Type B pancreatic cell (in vitro differentiated cells): ENCODE measurements around the gene MTIF3. TPM values are rescaled to one million over a fixed set of nuclear protein-coding genes. Genes with fewer than 3 reads are reported as not detected.

Experiments used
- DNase-seq: peaks from one replicate; pipeline ENCODE4 v3.0.0; 2021; ENCODE audit warnings: mixed read lengths; ENCODE audit not compliant: unreplicated experiment; ENCODE audit errors: extremely low spot score
- H3K27ac Mint-ChIP-seq: 2 replicates; pipeline ENCODE4 v1.8.0; 2021; ENCODE audit warnings: mild to moderate bottlenecking, mixed read lengths
- H3K27me3 Mint-ChIP-seq: 2 replicates; pipeline ENCODE4 v1.8.0; 2021; ENCODE audit warnings: mixed read lengths
- H3K36me3 Mint-ChIP-seq: 2 replicates; pipeline ENCODE4 v1.8.0; 2021; ENCODE audit warnings: mixed read lengths
- H3K4me1 Mint-ChIP-seq: one replicate; pipeline ENCODE4 v1.8.0; 2021; ENCODE audit warnings: mixed read lengths; ENCODE audit not compliant: unreplicated experiment
- H3K4me3 Mint-ChIP-seq: 2 replicates; pipeline ENCODE4 v1.8.0; 2021; ENCODE audit warnings: mild to moderate bottlenecking, mixed read lengths
- H3K9me3 Mint-ChIP-seq: 2 replicates; pipeline ENCODE4 v1.8.0; 2021; ENCODE audit warnings: mixed read lengths
- total RNA-seq: library from RNA; stranded (reverse); gene quantifications from 2 replicates; pipeline ENCODE4 v1.2.1, GENCODE V29; 2021; ENCODE audit warnings: low replicate concordance
- TF ChIP-seq, protein P1 (sequence below): fragments of 200-600 bp; sonication (generic); conservative IDR thresholded peaks from 2 replicates; pipeline ENCODE4 v1.5.0; 2021; ENCODE audit warnings: antibody characterized with exemption, mild to moderate bottlenecking

Gene MTIF3
- total RNA-seq, 1 donor from 2014 or later, result 39.7 TPM

DNA sequence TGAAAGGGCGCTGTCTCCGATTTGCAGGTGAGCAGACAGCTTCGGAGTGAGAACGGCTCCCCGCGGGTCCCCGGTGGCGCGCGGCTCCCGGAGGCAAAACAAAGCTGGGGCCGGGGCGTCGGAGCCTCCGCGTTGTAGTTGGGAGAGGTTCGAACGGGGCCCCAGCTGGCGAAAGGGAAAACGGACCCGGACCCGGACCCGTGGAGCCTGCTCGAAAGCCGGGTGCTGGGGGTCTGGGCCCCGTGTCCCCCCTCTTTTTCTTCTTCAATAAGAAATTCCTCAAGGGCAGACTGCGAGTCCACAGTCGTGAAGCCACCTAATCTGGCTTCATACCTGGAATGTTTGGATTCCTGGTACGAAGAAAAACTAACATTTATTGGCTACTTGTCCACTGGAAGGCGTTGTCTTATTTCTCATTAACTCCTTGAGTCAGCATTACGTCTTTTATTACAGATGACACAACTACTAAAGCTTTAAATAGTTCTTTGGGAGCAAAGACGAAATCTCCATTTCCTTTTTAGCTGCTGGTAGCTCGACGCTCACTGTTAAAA, 632 bp upstream of the MTIF3 start:
- DNase-seq, result no peak
- Mint-ChIP-seq H3K9me3 (no peaks in the 10 kb centered on the region), H3K27ac (peak overlapping the region; percentile 94), H3K4me1 (peaks cover 20% of the 10 kb centered on the region), H3K4me3 (peak overlapping the region; percentile 96), H3K27me3 (peaks cover 5% of the 10 kb centered on the region), H3K36me3 (no peaks in the 10 kb centered on the region)
- TF ChIP-seq, protein P1, sequence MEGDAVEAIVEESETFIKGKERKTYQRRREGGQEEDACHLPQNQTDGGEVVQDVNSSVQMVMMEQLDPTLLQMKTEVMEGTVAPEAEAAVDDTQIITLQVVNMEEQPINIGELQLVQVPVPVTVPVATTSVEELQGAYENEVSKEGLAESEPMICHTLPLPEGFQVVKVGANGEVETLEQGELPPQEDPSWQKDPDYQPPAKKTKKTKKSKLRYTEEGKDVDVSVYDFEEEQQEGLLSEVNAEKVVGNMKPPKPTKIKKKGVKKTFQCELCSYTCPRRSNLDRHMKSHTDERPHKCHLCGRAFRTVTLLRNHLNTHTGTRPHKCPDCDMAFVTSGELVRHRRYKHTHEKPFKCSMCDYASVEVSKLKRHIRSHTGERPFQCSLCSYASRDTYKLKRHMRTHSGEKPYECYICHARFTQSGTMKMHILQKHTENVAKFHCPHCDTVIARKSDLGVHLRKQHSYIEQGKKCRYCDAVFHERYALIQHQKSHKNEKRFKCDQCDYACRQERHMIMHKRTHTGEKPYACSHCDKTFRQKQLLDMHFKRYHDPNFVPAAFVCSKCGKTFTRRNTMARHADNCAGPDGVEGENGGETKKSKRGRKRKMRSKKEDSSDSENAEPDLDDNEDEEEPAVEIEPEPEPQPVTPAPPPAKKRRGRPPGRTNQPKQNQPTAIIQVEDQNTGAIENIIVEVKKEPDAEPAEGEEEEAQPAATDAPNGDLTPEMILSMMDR, result no peak

DNA sequence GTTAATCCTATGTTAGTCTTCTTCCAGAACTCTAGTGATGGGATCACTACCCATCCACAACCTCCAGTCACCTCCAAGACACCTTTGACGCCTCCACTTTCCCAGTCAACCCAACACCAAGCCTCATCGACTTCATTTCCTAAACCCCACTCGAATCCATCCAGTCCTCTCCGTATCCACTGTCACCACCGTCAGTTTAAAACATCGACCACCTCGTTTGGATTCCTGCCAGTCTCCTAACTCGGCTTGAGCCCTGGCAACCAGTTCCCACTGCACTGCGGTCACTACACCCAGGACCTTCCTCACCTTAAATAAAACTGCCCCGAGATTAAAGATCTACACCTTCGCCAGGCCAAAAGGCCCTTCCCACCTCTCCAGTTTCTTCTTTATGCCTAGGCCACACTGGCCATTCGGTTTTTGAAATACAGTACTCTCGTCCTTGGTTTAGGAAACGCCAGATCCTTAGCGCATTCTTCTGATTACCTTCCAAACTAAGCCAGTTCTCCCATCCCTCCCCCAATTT, 1.2 kb downstream of the MTIF3 start:
- TF ChIP-seq, protein P1, result no peak
- peak overlapping the region; percentile 96 for H3K4me3 Mint-ChIP-seq
- peaks cover 20% of the 10 kb centered on the region for H3K4me1 Mint-ChIP-seq
- no peak for DNase-seq
- peak overlapping the region; percentile 94 for H3K27ac Mint-ChIP-seq
- no peaks in the 10 kb centered on the region for H3K9me3 Mint-ChIP-seq
- H3K27me3 Mint-ChIP-seq, result peaks cover 5% of the 10 kb centered on the region
- no peaks in the 10 kb centered on the region for H3K36me3 Mint-ChIP-seq

DNA sequence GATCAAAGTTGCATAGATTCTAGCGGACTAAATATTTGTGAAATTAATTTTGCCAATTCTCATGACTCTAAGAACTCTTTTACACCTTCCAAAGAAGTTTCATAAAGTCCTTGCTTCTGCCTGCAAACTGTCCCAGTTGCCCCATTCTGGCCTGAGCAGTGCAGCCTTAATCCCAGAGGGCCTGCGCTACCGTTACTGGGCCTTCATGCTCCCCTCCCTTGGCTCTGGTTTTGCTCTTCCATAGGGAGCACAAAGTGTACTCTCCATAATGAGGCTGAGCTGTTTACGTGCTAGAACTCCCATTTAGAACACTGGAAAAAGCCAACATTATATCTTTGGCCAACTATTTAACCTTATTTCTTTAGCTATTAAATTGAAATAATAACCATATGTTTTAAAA, 2.1 kb downstream of the MTIF3 start:
- Mint-ChIP-seq H3K36me3 (no peaks in the 10 kb centered on the region), H3K4me1 (peaks cover 20% of the 10 kb centered on the region), H3K4me3 (peak overlapping the region; percentile 96), H3K27ac (no peak overlapping the region), H3K27me3 (peaks cover 5% of the 10 kb centered on the region), H3K9me3 (no peaks in the 10 kb centered on the region)
- no peak for DNase-seq
- TF ChIP-seq, protein P1, result no peak

DNA sequence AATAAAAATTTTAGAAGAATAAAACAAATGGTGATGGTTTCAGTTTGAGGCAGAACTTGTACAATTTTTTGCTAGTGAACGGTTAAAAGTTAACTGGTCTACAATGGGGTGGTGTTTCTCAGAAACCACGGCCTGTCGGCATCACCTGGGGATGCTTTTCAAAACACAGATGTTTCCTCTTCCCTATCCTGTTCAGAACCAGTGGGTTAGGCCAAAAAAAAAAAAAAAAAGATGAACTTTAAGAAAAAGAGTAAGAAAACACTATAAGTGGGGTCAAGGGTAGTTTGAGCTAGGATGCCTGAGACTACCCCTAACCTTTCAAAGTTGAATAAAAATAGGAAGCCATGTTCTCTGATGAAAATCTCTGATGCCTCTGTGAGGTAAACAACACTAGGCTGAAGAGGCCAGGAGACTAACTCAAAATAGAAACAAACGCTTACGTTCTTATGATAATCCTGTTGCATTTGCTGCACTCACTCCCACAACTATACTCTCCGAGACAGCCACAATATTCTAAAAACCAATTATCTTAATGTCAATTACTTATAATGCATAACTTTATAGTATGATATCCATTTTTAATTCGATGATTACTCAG, 3.3 kb downstream of the MTIF3 start:
- Mint-ChIP-seq H3K4me3 (no peak overlapping the region), H3K4me1 (peaks cover 27% of the 10 kb centered on the region), H3K36me3 (peaks cover 8% of the 10 kb centered on the region), H3K9me3 (no peaks in the 10 kb centered on the region), H3K27me3 (peaks cover 3% of the 10 kb centered on the region), H3K27ac (no peak overlapping the region)
- TF ChIP-seq, protein P1, result no peak
- no peak for DNase-seq

DNA sequence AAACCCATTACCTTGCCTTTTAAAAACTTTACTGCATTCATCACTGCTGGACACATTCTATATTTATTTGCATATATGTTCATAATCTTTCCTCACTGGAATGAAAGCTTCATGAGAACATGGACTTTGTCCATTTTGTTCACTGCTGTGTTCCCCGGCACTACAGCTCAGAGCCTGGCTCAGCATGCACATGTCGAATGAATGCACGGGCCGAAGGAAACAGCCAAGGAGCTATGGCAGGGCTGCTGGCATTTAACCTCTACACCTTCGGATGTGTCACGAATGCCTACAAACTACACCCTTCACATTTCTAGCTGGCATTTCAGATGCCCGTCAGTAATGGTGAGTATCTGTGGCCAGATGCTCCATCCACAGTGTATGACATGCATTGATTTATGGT, 7.6 kb downstream of the MTIF3 start:
- no peaks in the 10 kb centered on the region for H3K9me3 Mint-ChIP-seq
- no peak overlapping the region for H3K27ac Mint-ChIP-seq
- no peak overlapping the region for H3K4me3 Mint-ChIP-seq
- peaks cover 14% of the 10 kb centered on the region for H3K4me1 Mint-ChIP-seq
- TF ChIP-seq, protein P1, result no peak
- no peak for DNase-seq
- peaks cover 16% of the 10 kb centered on the region for H3K36me3 Mint-ChIP-seq
- no peaks in the 10 kb centered on the region for H3K27me3 Mint-ChIP-seq
